NCI-H1436 (cell line): ENCODE measurements around the gene ADGRB2.

Experiments
- DNase-seq: peaks from one replicate; lab custom pipeline; 2025; lab: John Stamatoyannopoulos, UW

The ADGRB2 gene

DNA sequence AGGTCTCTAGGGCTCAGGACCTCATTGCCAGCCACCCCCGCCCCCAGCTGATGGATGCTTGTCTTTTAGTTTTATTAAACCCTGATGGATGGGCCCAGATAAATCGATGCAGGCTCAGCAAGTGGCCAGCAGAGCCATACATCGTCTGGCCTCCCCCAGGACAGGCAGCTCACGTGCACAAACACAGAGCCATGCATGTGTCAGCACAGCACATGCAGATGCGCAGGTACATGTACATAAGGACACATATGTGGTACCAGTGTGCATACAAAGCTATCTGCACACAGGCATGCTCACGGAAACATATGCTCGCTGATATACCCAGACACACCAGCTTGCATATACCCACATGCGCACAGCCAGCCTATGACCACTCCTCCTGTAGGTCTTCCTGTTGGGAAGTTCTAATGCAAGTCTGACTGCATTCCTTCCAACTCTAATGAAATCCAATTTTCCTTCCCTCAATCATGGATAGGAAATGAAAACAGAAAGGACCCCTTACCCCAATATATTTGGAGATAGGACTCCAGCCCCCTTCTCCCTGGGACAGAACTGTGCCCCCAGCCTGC, 61.2 kb downstream of the ADGRB2 start:
- DNase-seq, result no peak

DNA sequence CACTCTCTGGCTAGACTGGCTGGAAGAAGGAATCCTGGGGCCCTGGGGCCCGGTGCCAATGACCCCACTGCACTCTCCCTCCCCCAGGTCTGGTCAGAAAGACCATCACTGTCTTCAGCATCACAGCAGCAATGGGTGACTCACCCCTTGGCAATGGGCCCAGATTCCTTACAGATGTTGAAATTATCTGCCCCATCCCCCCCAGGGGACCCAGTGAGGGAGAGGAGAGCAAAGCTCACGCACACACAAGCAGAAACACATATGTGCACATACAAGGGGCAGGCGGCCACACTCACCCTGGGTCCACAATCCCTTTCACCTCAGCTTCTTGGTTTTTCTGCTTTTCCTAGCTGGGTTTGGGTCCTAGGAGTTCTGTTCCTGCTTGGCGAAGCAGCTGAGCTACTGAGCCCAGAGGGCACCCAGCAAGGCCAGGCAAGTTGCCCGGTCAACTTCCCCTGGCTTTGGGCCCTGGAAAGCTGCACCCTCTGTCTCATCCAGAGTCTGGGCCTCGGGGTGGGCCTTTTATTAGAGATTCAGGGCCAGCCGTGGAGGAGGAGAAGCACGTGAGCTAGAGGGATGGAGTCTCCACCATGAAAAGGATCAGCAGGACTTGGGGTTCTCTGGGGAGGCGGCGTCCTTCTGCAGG, 62.9 kb downstream of the ADGRB2 start:
- peak; percentile 17 for DNase-seq

DNA sequence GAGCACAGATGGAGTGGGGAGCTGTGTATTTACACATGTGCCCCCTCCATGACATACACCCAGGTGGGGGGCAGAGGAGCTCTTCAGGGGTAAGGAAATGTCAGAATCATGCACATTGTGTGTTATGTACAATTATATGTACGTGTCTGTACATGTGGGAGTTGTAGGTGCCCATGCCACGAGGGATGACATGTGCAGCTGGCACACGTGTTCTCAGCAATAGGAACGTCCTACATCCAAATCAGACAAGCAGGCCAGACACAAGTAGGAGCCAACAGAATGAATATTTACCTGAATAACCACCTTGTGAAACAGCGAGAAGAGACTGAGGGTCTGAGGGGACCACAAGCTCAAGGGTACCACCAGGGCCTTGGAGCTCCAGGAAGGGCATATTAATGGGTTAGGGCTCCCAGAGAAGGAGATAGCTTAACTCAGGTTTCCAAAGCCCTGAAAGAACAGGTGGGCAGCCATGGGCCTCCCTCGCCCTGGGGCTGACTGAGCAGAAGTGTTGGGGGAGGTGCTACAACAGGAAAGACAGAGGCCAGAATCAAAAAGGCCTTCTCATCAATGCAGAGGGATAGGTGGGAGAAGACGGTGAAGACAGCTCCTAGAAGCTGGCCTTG, 63.6 kb downstream of the ADGRB2 start:
- no peak for DNase-seq

DNA sequence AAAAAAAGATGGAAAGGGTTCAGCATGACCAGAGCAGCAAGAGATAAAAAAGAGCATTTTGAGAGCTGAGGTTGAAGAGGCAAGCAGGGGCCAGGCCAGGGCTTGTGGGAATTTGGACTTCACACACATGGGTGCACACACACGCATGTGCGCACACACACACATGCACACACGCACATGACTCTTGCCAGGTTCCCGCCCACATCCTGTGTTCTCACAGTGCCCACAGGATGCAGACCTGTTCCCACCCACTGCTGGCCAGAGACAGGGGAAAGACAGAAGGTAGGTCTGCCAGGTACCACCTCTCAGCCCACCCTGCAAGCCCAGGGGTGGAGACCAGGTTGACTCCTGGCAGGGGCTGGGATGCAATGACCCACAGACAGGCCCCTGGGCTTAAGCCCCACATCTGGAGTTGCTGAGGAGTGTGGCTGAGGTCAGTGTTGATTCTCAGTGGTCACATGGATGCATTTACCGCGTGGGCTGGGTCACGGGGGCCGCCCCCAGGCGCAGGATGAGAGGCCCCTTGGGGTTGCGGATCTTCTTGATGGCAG, 64.7 kb downstream of the ADGRB2 start:
- no peak for DNase-seq

DNA sequence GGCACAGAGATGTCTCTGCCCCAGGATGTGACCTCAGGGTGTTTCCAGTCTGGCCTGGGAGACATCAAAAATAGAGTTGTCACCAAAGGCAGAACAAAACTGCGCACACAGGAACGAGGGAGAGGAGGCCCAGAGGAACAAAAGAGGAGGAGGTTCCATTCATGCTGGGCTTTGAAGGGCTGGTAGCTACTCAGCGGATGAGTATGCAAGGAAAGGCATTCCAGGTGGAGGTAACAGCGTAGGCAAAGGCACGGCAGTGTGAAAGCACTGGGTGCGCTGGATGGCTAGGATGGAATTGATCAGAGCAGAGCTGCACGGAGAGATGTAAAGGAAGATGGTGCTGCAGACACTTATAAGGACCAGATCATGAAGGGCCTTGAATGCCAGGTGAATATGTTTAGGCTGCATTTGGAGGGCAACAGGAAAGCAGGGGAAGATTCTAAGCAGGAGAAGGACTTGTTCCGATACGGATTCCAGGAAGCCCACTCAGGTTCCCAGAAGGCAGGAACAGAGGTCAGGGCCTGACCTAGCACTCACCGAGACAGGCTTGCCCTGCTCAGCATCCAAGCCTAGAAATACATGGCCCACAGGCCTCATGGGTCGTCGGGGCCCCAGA, 66.7 kb downstream of the ADGRB2 start:
- no peak for DNase-seq

DNA sequence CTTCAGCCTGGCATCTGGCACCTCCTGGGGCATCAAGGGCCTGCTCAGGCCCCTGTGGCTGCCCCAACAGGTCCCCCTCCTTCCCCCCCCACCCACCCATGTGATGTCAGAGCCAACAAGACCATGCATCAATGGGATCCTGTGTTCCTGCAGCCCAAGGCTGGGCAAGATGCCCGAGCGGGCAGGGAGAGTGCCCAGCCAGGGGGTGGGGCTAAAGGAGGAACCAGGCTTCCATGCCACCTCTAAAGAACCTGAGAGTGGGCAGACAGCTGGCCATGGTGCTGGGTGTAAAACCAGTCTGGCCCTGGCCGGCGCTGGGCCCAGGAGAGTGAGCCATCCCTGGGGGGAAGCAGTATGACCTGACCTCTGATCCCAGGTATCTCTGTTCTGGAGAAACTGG, 67.9 kb downstream of the ADGRB2 start:
- DNase-seq, result no peak

DNA sequence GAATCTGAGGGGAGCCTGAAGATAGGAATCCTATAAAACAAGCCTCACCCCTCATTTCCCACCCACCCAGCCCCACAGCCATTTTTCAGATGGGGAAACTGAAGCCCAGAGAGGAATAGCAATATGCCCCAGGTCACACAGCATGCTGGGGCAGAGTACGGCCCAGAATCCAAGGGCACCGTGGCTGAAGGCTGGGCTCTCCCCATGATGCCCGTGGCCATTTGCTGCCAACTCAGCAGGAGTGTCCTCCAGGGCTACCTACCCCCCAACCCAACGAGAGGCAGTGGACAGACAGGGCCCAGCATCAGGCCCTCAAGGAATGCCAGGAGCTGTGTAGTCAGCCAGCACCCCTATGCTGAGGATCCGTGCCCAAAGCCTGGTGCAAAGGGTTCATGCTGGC, 68.8 kb downstream of the ADGRB2 start:
- no peak for DNase-seq

DNA sequence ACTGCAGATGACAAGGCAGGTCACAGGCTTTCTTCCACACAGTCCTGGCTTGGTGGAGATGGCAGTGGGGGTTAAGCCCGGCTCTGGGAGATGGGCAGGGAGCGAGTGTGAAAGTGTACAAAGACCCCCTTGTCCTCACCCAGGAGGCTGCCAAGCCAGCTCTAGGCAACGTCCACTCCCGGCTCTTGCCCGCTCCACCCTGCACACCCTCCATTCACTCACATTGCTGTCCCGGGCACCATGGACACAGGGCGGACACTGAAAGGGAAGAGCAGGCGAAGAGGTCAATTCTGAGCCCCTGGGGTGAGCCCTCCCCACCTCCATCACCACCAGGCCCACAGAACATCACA, 69.2 kb downstream of the ADGRB2 start:
- no peak for DNase-seq

DNA sequence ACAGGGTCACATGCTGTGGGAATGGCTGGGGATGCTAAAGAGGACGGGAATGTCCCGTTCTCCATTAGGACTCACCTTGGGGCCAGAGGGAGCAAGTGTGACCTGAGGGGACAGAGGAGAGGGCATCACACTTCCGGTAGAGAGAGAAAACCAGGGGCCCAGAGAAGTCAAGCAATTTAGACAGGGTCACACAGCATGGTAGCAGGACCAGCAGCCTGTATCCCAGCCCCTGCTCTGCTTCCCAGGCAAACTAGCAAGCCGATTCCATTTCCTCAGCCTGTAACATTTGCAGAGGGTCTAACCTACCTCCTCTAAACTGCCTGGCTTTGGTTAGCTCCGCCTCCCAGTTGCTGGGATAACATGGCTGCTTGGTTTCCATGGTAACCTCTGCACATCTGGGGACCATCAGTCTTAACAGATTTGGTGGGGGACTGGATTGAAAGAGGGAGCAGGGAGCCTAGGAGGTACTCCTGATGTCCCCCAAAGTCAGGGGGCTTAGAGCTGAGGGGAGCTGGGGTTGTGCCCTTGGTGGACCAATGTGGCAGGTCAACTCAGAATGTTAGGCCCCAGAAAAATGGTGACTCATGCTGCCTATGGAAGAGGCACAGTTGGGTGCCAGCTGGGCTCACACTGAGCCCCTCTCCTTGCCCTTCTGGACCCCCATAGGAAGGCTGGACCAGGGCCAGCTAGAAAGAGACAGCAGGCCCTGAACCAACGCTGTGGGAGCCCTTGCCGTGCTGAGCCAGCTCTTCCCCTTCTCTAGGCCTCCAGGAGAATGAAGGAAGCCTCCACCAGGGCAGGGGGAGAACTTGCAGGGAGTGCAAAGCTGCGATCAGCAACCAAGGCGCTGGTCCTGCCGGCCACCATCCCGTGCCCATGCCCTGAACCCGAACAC, 69.8 kb downstream of the ADGRB2 start:
- no peak for DNase-seq

DNA sequence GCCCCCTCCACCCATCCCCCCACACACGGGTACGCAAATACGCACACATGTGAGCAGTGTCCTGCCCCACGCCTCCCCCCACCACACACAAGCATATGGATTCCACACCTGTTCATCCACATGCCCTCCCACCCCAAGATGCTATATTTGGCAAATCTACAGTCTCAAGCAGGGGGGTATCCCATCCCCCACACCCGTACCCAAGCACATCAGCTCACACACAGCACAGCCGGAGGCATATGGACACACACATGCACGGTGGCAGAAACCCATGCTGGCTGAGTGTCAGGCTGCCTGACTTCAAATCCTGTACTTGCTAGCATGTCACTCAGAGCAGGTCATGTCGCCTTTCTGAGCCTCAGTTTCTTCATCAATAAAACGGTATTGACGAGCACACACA, 70.9 kb downstream of the ADGRB2 start:
- DNase-seq, result no peak

DNA sequence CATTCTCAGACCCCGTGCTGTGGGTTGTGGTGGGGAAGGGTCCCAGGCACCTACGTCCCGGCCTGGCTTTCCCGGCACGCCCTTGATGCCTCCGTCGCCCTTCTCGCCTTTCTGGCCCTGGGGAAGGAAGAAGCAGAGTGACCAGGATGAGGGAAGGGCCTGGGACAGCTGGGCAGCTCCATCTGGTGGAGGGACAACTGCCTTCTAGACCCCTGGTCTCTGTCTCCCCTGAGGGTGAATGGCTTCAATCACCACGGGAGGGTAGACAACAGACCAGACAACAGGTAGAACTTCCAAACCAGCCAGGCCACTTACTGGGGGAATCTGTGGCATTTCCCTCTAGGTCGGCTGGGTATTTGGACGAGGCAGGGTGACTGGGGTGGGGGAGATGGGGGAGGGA, 72.2 kb downstream of the ADGRB2 start:
- no peak for DNase-seq

DNA sequence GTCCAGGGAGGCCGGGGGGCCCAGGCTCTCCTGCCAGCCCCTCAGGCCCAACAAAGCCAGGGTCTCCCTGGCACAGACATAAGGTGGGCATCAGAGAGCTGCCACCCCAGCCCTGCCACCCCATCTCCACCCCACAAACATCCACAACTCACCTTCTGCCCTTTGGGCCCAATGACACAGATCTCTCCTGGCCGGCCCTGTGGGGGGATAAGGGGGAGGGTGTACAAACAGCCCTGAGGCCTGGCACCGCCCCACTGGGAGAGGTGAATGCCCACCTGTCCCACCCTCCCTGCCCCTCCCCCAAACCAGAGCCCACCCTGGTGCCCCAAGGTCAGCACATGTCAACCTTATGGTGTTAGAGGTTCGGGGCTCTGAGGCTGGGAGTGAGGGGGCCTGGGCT, 72.7 kb downstream of the ADGRB2 start:
- no peak for DNase-seq

DNA sequence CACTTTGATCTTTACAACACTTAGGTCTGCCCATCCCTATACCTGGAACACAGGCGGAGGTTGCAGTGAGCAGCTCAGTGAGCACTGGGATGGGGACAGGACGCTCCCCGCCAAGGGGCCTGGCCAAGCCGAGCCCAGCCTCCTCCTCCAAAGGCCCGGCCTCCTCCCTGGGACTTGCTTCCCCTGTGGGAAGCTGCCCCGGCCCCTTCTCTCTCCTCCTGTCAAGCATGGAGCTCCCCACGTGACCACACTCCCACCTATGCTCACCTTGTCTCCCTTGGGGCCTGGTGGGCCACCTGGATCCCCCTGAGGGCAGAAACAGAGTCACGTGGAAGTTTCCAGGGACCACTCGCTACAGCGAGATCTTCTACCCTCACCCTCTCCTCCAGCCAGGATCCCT, 73.2 kb downstream of the ADGRB2 start:
- DNase-seq, result peak; percentile 12

DNA sequence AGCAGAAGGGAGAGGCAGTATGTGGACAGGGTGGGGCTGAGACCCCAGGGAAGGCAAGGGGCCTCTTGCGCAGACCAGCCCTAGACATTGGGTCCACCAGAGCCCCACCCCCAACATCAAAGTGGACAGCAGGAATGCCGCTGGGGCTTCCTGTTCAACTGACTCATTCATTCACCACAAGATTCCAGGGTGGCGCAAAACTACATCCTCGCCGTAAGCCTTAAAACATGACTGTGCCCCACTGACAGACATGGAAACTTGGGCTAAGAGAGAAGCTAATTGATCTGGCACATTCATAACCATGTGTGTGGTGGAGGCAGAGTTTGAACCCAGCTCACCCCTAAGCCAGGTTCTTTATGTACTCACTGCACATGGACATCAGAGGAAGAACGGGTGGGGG, 74.3 kb downstream of the ADGRB2 start:
- no peak for DNase-seq

DNA sequence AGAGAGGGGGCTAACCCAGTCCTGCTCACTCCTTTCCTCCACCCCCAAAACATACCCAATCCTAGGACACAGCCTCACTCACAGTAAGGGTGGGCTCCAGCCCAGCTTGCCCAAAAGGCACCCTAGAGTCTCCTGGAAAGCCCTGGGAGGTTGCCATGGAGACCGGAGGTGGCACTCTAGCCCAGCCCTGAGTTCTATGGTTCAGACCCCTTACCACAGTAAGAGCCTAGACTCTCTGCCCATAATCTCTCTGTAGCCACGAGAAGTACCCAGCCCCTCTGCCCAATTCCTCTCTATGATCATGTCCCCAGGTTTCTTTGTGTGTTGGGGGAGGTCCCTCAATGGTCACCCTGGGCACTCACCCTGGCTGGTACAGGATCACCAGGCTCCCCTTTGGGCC, 74.8 kb downstream of the ADGRB2 start:
- no peak for DNase-seq

DNA sequence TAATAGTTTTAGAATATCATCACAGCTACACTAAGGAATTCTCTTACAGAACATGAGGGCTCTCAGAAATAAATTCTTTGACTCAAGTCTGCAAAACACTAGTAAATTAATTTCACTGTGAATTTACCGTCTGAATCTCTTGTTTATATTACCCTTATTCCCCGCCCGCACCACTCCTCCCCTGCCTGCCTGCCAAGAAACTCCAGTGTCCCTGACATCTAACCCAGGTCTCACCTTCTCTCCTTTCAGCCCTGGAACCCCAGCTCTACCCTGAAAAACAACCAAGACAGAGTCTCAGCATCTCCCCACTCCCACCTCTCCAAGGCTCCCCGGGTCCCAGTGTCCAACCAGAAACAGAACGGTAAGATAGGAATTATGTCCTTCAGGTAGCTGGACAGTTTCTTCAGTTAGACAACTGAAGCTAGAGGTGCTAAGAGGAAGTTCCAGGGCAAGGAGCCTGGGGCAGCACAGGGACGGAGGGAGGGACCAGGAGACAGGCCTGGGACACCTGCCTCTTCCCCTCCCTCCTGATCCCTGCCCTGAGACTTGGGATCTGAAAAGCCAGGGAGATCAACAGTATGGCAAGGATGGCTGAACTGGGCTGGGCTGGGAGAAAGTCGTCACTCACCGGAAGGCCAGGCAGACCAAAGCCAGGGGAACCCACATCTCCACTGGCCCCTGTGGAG, 75.8 kb downstream of the ADGRB2 start:
- no peak for DNase-seq

DNA sequence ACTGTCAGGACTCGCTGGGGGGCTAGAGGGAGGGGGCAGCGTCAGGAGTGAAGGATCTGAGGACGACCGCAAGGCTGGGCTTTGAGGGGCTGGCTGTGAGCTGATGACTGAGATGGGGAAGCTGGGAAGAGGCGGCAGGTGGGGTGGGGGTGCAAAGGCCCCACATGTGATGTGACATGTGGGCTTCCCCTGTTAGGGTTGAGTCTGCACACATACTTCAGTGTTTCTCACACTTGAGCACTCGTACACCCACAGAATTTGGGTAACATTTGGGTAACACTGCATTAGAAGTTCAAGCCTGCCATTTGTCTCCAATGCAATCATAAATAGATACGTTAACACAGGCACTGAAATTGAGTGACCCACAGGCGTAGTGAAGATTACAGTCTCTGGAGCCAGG, 76.5 kb downstream of the ADGRB2 start:
- DNase-seq, result no peak

DNA sequence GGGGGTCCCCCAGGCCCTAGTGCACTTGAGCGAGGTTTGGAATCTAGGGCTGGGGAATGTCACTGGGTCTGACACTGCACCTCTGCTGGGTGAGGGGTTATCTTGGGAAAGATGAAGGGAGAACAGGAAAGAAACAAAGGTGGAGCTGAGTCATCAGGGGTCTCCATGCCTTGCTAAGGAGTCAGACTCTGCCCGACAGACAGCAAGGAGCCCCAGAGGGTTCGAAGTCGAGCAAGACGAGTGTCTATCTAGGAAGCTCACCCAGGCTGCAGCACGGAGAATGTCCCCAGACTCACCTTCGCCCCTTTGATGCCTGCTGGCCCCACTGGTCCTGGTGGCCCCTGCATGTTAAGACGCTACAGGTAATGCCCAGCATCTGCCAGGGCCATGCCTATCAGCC, 78.3 kb downstream of the ADGRB2 start:
- no peak for DNase-seq

DNA sequence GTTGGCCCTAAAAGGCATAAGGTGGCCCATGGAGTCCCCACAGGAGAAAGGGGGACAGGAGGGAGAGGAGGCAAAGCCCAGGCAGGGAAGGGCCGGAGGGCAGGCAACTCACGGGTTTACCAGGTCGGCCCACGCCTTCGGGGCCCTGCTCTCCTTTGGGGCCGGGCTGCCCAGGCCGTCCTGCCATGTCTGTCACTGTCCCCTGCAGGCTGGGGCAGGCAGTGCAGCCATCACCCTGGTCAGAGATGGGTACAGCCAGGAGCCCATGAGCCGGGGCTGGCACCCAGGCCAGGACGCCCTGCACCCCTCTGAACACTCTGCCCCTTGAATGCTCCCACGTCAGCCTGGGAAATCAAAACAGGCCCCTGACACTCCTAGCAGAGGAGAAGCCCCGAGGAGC, 80.1 kb downstream of the ADGRB2 start:
- DNase-seq, result no peak

DNA sequence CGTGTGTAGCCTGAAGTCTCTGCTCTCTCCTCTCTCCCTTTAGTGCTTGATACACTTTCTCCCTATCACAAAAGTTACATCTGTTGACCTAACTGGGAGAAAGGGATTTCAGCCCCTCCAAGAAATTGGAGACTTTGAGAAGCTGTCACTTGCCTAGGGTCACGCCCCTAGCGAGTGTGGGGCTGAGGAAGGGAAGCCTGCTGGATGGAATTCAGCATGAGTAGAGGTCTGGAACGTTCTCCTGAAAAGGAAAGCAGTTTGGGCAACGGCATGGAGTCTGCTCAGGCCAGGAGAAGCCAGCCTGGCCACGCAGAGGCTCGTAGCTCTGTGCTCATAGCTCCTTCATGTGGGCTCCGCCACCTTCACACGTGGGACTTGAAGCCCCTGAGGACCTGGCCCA, 82.7 kb downstream of the ADGRB2 start:
- no peak for DNase-seq

DNA sequence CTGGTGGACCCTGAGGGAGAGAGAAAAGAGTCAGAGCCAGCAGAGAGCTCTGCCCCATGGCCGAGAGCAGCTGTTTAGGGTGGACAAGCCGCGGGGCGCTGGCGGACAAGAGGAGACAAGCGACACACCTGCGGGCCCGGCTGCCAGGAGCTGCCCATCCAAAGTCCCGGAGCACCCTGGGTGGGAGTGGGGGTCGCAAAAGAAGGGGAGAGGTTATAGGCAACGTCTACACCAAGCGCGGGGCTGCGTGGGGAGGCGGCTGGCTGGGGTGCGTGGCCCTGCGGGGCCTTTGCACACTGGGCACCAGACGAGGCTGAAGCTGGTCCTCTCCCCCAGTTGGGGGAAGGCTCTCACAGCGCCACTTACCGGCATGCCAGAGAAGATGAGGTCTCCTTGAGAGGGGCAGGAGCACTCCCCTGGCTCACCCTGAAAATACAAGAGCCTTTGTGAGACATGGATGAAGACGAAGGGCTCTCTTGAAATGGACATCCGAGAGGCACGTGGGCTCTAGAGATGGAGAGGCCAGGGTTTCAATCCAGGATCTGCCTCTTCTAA, 84.4 kb downstream of the ADGRB2 start:
- no peak for DNase-seq
